Activated naive CD8-positive, alpha-beta T cell treated with anti-CD3 and anti-CD28 coated beads, Interleukin-2, amount 50 U/mL, for 24 hours (primary cell): ENCODE data around the gene ABHD17A.
A peak's percentile ranks its signal among the peaks of the same experiment; 100 is the strongest.

Experiments
- ATAC-seq: fragments of 150-1000 bp; cut with Tn5 transposase; one replicate; pipeline ENCODE4 v1.10.0; 2021
- DNase-seq: peaks from one replicate; pipeline ENCODE4 v3.0.0; 2021
- H3K27ac Mint-ChIP-seq: one replicate; pipeline ENCODE4 v1.8.0; 2021; ENCODE audit warnings: mild to moderate bottlenecking, mixed read lengths
- H3K27me3 Mint-ChIP-seq: one replicate; pipeline ENCODE4 v1.8.0; 2021; ENCODE audit warnings: mixed read lengths
- H3K36me3 Mint-ChIP-seq: one replicate; pipeline ENCODE4 v1.8.0; 2021; ENCODE audit warnings: low read depth, mixed read lengths
- H3K4me1 Mint-ChIP-seq: one replicate; pipeline ENCODE4 v1.8.0; 2021; ENCODE audit warnings: mixed read lengths
- H3K4me3 Mint-ChIP-seq: one replicate; pipeline ENCODE4 v1.8.0; 2021; ENCODE audit warnings: mild to moderate bottlenecking, moderate library complexity, mixed read lengths
- H3K9me3 Mint-ChIP-seq: one replicate; pipeline ENCODE4 v1.8.0; 2021; ENCODE audit warnings: mixed read lengths

Gene ABHD17A

GRCh38 chr19:1867349-1867724 lies 18.0 kb downstream of the ABHD17A start:
- peaks cover 4% of the 10 kb centered on the region for H3K36me3 Mint-ChIP-seq
- peaks cover 15% of the 10 kb centered on the region for H3K4me1 Mint-ChIP-seq

GRCh38 chr19:1866693-1867348 lies 18.5 kb downstream of the ABHD17A start:
- Mint-ChIP-seq H3K4me1 (peaks cover 15% of the 10 kb centered on the region), H3K27ac (no peak overlapping the region), H3K9me3 (no peaks in the 10 kb centered on the region), H3K27me3 (no peaks in the 10 kb centered on the region), H3K36me3 (peaks cover 6% of the 10 kb centered on the region), H3K4me3 (no peak overlapping the region)
- no peak for ATAC-seq
- DNase-seq = no peak

More at GRCh38 chr19:1867349-1867724, 18.0 kb downstream of the ABHD17A start:
- Mint-ChIP-seq H3K27ac (peak overlapping the region; percentile 46), H3K27me3 (no peaks in the 10 kb centered on the region), H3K9me3 (no peaks in the 10 kb centered on the region), H3K4me3 (no peak overlapping the region)
- no peak for DNase-seq
- ATAC-seq = no peak

GRCh38 chr19:1865172-1866010 lies 19.9 kb downstream of the ABHD17A start:
- H3K4me3 Mint-ChIP-seq = peak overlapping the region; percentile 75
- DNase-seq (no peak), ATAC-seq (no peak)
- peaks cover 28% of the 10 kb centered on the region for H3K4me1 Mint-ChIP-seq
- H3K27me3 Mint-ChIP-seq = no peaks in the 10 kb centered on the region
- peak overlapping the region; percentile 73 for H3K27ac Mint-ChIP-seq
- peaks cover 6% of the 10 kb centered on the region for H3K36me3 Mint-ChIP-seq
- H3K9me3 Mint-ChIP-seq = no peaks in the 10 kb centered on the region

- peaks cover 6% of the 10 kb centered on the region for H3K36me3 Mint-ChIP-seq
- DNase-seq (peak; percentile 81), ATAC-seq (peak; percentile 33)
- no peaks in the 10 kb centered on the region for H3K9me3 Mint-ChIP-seq
- H3K27me3 Mint-ChIP-seq = no peaks in the 10 kb centered on the region
- peak overlapping the region; percentile 75 for H3K4me3 Mint-ChIP-seq
- H3K4me1 Mint-ChIP-seq = peaks cover 33% of the 10 kb centered on the region
- H3K27ac Mint-ChIP-seq = peak overlapping the region; percentile 52
Observed at GRCh38 chr19:1864480-1865171, 20.7 kb downstream of the ABHD17A start.

- Mint-ChIP-seq H3K4me3 (peak overlapping the region; percentile 75), H3K36me3 (peaks cover 6% of the 10 kb centered on the region), H3K4me1 (peaks cover 35% of the 10 kb centered on the region), H3K27ac (peak overlapping the region; percentile 49), H3K27me3 (no peaks in the 10 kb centered on the region), H3K9me3 (no peaks in the 10 kb centered on the region)
- DNase-seq (peak; percentile 96), ATAC-seq (peak; percentile 61)
Observed at GRCh38 chr19:1863638-1864479, 21.4 kb downstream of the ABHD17A start.

GRCh38 chr19:1863328-1863637 lies 22.0 kb downstream of the ABHD17A start, which contains the start of gene KLF16:
TSS of gene KLF16 (minus strand) at chr19:1863579. CDS start at chr19:1863497, 82 bp downstream.
- Mint-ChIP-seq H3K27me3 (no peaks in the 10 kb centered on the region), H3K4me3 (peak within 1 kb of the TSS; percentile 89)
- peak; percentile 2 for ATAC-seq

GRCh38 chr19:1862424-1863327 lies 22.6 kb downstream of the ABHD17A start:
- DNase-seq (peak; percentile 74), ATAC-seq (peak; percentile 4)
- Mint-ChIP-seq H3K36me3 (peaks cover 6% of the 10 kb centered on the region), H3K9me3 (no peaks in the 10 kb centered on the region), H3K4me3 (peak overlapping the region; percentile 89), H3K4me1 (peaks cover 42% of the 10 kb centered on the region), H3K27me3 (no peaks in the 10 kb centered on the region), H3K27ac (peak overlapping the region; percentile 92)

More at GRCh38 chr19:1863328-1863637, 22.0 kb downstream of the ABHD17A start, which contains the start of gene KLF16:
- H3K4me1 Mint-ChIP-seq = peaks cover 40% of the 10 kb centered on the region
- no peak for DNase-seq
- H3K27ac Mint-ChIP-seq = peak within 1 kb of the TSS; percentile 92
- H3K36me3 Mint-ChIP-seq = peaks cover 6% of the 10 kb centered on the region
- no peaks in the 10 kb centered on the region for H3K9me3 Mint-ChIP-seq

- Mint-ChIP-seq H3K4me3 (peak overlapping the region; percentile 89), H3K9me3 (no peaks in the 10 kb centered on the region), H3K27ac (peak overlapping the region; percentile 92), H3K27me3 (no peaks in the 10 kb centered on the region), H3K36me3 (peaks cover 6% of the 10 kb centered on the region), H3K4me1 (peaks cover 40% of the 10 kb centered on the region)
- DNase-seq = no peak
- ATAC-seq = no peak
Observed at GRCh38 chr19:1862068-1862423, 23.2 kb downstream of the ABHD17A start.

GRCh38 chr19:1861599-1862031 lies 23.7 kb downstream of the ABHD17A start:
- no peak for ATAC-seq
- peak overlapping the region; percentile 89 for H3K4me3 Mint-ChIP-seq
- no peaks in the 10 kb centered on the region for H3K27me3 Mint-ChIP-seq
- no peak for DNase-seq
- H3K36me3 Mint-ChIP-seq = peaks cover 6% of the 10 kb centered on the region
- peak overlapping the region; percentile 92 for H3K27ac Mint-ChIP-seq
- no peaks in the 10 kb centered on the region for H3K9me3 Mint-ChIP-seq
- peaks cover 40% of the 10 kb centered on the region for H3K4me1 Mint-ChIP-seq

- ATAC-seq (no peak), DNase-seq (no peak)
- Mint-ChIP-seq H3K27me3 (no peaks in the 10 kb centered on the region), H3K9me3 (no peaks in the 10 kb centered on the region), H3K36me3 (peaks cover 6% of the 10 kb centered on the region), H3K27ac (peak overlapping the region; percentile 92), H3K4me1 (peaks cover 44% of the 10 kb centered on the region), H3K4me3 (peak overlapping the region; percentile 89)
Observed at GRCh38 chr19:1860821-1861598, 24.3 kb downstream of the ABHD17A start.

- H3K4me3 Mint-ChIP-seq = peak overlapping the region; percentile 89
Observed at GRCh38 chr19:1860042-1860775, 25.1 kb downstream of the ABHD17A start.

GRCh38 chr19:1859331-1859781 lies 25.9 kb downstream of the ABHD17A start:
- Mint-ChIP-seq H3K27me3 (no peaks in the 10 kb centered on the region), H3K27ac (peak overlapping the region; percentile 71), H3K4me3 (no peak overlapping the region), H3K9me3 (no peaks in the 10 kb centered on the region), H3K36me3 (peaks cover 6% of the 10 kb centered on the region), H3K4me1 (peaks cover 45% of the 10 kb centered on the region)
- no peak for ATAC-seq
- DNase-seq = no peak

More at GRCh38 chr19:1860042-1860775, 25.1 kb downstream of the ABHD17A start:
- no peak for ATAC-seq
- H3K27ac Mint-ChIP-seq = no peak overlapping the region
- peaks cover 42% of the 10 kb centered on the region for H3K4me1 Mint-ChIP-seq
- H3K9me3 Mint-ChIP-seq = no peaks in the 10 kb centered on the region
- no peaks in the 10 kb centered on the region for H3K27me3 Mint-ChIP-seq
- no peak for DNase-seq
- H3K36me3 Mint-ChIP-seq = peaks cover 6% of the 10 kb centered on the region
